Gastroesophageal sphincter (tissue), 4 donors: ENCODE data around the gene MMD2. TPM values are rescaled to one million over a fixed set of nuclear protein-coding genes. Genes with fewer than 3 reads are reported as not detected.

Experiments
- ATAC-seq: fragments of 150-250 bp; one replicate; pipeline ENCODE4 v1.9.1; 2016; ENCODE audit warnings: mild to moderate bottlenecking, moderate library complexity
- H3K27ac ChIP-seq, 4 donors: fragments of 200-600 bp; sonication (generic) in 3 of 4; 1 replicate in 3 of 4; 2 replicates in 1 of 4; pipeline ENCODE4 v1.5.1; 2016 to 2019
- H3K27me3 ChIP-seq: fragments of 200-600 bp; sonication (generic); one replicate; pipeline ENCODE4 v1.5.1; 2019
- H3K36me3 ChIP-seq, 2 donors: fragments of 200-600 bp; sonication (generic); one replicate each; pipeline ENCODE4 v1.5.1; 2019; ENCODE audit warnings: control low read depth in 1 of 2
- H3K4me1 ChIP-seq, 3 donors: fragments of 200-600 bp; sonication (generic); 1 replicate in 2 of 3; 2 replicates in 1 of 3; pipeline ENCODE4 v1.5.1; 2016 to 2019; ENCODE audit warnings: control low read depth in 2 of 3
- H3K4me3 ChIP-seq, 2 donors: fragments of 200-600 bp; sonication (generic); one replicate each; pipeline ENCODE4 v1.5.1; 2019; ENCODE audit warnings: mild to moderate bottlenecking in 1 of 2, moderate library complexity in 1 of 2
- H3K9me3 ChIP-seq, 3 donors: fragments of 200-600 bp; sonication (generic); one replicate each; pipeline ENCODE4 v1.5.1; 2017 to 2019; ENCODE audit warnings: control low read depth in 2 of 3
- CTCF ChIP-seq, 4 experiments: fragments of 200-600 bp in 2 of 4; fragments of 450-650 bp in 2 of 4; sonication (generic) in 1 of 4; IDR thresholded peaks; one replicate each; pipeline ENCODE4 v1.5.1; 2017 to 2019; ENCODE audit warnings: antibody characterized with exemption in 4 of 4, mild to moderate bottlenecking in 2 of 4, moderate library complexity in 2 of 4
- EP300 ChIP-seq: sonication (generic); formaldehyde crosslinking; IDR thresholded peaks from one replicate; pipeline ENCODE4 v1.6.1; 2017; ENCODE audit warnings: antibody characterized with exemption, mild to moderate bottlenecking
- POLR2A ChIP-seq, 2 donors: fragments of 450-650 bp; IDR thresholded peaks; one replicate each; pipeline ENCODE4 v1.6.1; 2017; ENCODE audit warnings: antibody characterized with exemption in 2 of 2, mild to moderate bottlenecking in 2 of 2, moderate library complexity in 1 of 2
- POLR2AphosphoS5 ChIP-seq: sonication (generic); formaldehyde crosslinking; IDR thresholded peaks from one replicate; pipeline ENCODE4 v1.6.1; 2017; ENCODE audit warnings: antibody characterized with exemption
- WGBS, 2 donors: methylation state at CpG; one replicate each; pipeline ENCODE4 v1.1.5; 2018; ENCODE audit warnings: low coverage in 1 of 2; 5-methylcytosine and 5-hydroxymethylcytosine counted together
- total RNA-seq, 4 donors: library from RNA; depleted of rRNA; stranded (reverse); fragments of >200 nt; gene quantifications; one replicate each; pipeline ENCODE4 v1.1.0, GENCODE V29; 2016

MMD2 gene, protein sequence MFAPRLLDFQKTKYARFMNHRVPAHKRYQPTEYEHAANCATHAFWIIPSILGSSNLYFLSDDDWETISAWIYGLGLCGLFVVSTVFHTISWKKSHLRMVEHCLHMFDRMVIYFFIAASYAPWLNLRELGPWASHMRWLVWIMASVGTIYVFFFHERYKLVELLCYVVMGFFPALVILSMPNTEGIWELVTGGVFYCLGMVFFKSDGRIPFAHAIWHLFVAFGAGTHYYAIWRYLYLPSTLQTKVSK
- 1 to 10 TPM in 1 of 4 donors, not detected in 3; 1.1 TPM for total RNA-seq

- H3K27me3 ChIP-seq = peaks cover 87% of the 10 kb centered on the region
- WGBS, 2 donors = 11 to 20% methylated on average over 2 to 13 of the region's 87 CpGs
- no peak for ATAC-seq
These were observed at the start of gene MMD2 for GRCh38 chr7:4958477-4959301. MMD2 (minus strand) TSS chr7:4959187; CDS start chr7:4959017, 170 bp downstream.

GRCh38 chr7:5005066-5005465, 46.1 kb upstream of the MMD2 start:
- H3K9me3 ChIP-seq = no peaks in the 10 kb centered on the region
- H3K27ac ChIP-seq = no peak overlapping the region
- H3K4me3 ChIP-seq = no peak overlapping the region
- no peak for ATAC-seq
- no peaks in the 10 kb centered on the region for H3K27me3 ChIP-seq
- no peak for TF ChIP-seq EP300
- no peak for TF ChIP-seq CTCF (IDR thresholded peaks at IDR 0.05)
- TF ChIP-seq POLR2A (IDR thresholded peaks at IDR 0.05) = no peak
- TF ChIP-seq POLR2AphosphoS5 = no peak
- H3K4me1 ChIP-seq = no peaks in the 10 kb centered on the region
- 83% methylated on average over 1 of the region's 1 CpG; no CpG with 5 or more reads in 1 of the 2 donors for WGBS, 2 donors
- peaks cover 0 to 62% of the 10 kb centered on the region in 2 donors for H3K36me3 ChIP-seq

More at GRCh38 chr7:4958477-4959301, at the start of gene MMD2:
- Histone ChIP-seq H3K9me3 (no peaks in the 10 kb centered on the region), H3K27ac (no peak within 1 kb of the TSS), H3K4me3 (peak within 1 kb of the TSS; percentile 6 to 59), H3K36me3 (no peaks in the 10 kb centered on the region), H3K4me1 (peaks cover 0 to 14% (median 11%) of the 10 kb centered on the region in 3 donors)
- TF ChIP-seq EP300 (no peak), POLR2A (IDR thresholded peaks at IDR 0.05) (no peak), POLR2AphosphoS5 (no peak), CTCF (IDR thresholded peaks at IDR 0.05) (no peak)

DNA sequence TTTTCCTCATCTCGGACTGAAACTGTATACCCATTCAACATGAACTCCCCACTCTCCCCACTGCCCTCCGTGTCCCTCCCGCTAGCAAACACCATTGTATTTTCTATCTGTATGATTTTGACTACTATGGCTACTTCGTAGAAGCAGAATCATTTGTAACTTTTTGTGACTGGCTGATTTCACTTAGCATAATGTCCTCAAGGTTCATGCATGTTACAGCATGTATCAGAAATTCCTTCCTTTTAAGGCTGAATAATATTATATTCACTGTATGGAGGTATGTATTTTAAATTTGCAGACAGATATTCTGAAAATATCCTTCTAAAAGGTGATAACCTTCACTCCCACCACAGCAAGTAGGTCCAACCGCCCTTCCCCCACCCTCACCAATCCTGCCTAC, 42.9 kb upstream of the MMD2 start:
- 95 to 100% methylated on average over 2 to 5 of the region's 5 CpGs for whole genome bisulfite sequencing, 2 donors
- H3K27ac ChIP-seq = no peak overlapping the region
- no peaks in the 10 kb centered on the region for H3K27me3 ChIP-seq
- TF ChIP-seq EP300 (no peak), CTCF (IDR thresholded peaks at IDR 0.05) (no peak), POLR2AphosphoS5 (no peak), POLR2A (IDR thresholded peaks at IDR 0.05) (no peak)
- H3K4me3 ChIP-seq = no peak overlapping the region
- ATAC-seq = no peak
- no peaks in the 10 kb centered on the region for H3K4me1 ChIP-seq
- peaks cover 0 to 79% of the 10 kb centered on the region in 2 donors for H3K36me3 ChIP-seq
- no peaks in the 10 kb centered on the region for H3K9me3 ChIP-seq

GRCh38 chr7:5001003-5001402, 42.0 kb upstream of the MMD2 start:
- Histone ChIP-seq H3K27me3 (no peaks in the 10 kb centered on the region), H3K27ac (no peak overlapping the region), H3K9me3 (no peaks in the 10 kb centered on the region), H3K4me1 (no peaks in the 10 kb centered on the region), H3K36me3 (peaks cover 0 to 84% of the 10 kb centered on the region in 2 donors), H3K4me3 (no peak overlapping the region)
- no peak for ATAC-seq
- no peak for TF ChIP-seq POLR2AphosphoS5
- no peak for TF ChIP-seq POLR2A (IDR thresholded peaks at IDR 0.05)
- TF ChIP-seq EP300 = no peak
- TF ChIP-seq CTCF (IDR thresholded peaks at IDR 0.05) = no peak
- 74 to 86% methylated on average over 4 of the region's 4 CpGs for WGBS, 2 donors
